ENCODE data around the gene DCLK1.

DCLK1 gene

GRCh38 chr13:35930665-35931631, 200.2 kb downstream of the DCLK1 start:
- DNase-seq, result no peak

- DNase-seq, result no peak
Observed at GRCh38 chr13:35927567-35928021, 203.6 kb downstream of the DCLK1 start.

GRCh38 chr13:35926859-35927530, 204.2 kb downstream of the DCLK1 start:
- DNase-seq, result no peak

GRCh38 chr13:35925669-35926068, 205.5 kb downstream of the DCLK1 start:
- no peak for DNase-seq

- no peak for DNase-seq
Observed at GRCh38 chr13:35923347-35923746, 207.8 kb downstream of the DCLK1 start.

GRCh38 chr13:35920816-35921215, 210.4 kb downstream of the DCLK1 start:
- DNase-seq, result no peak

- no peak for DNase-seq
Observed at GRCh38 chr13:35917942-35918645, 213.1 kb downstream of the DCLK1 start.

- DNase-seq, result peak; percentile 86
Observed at GRCh38 chr13:35917252-35917941, 213.8 kb downstream of the DCLK1 start.

- no peak for DNase-seq
Observed at GRCh38 chr13:35916146-35916545, 215.0 kb downstream of the DCLK1 start.

GRCh38 chr13:35914662-35915061, 216.5 kb downstream of the DCLK1 start:
- no peak for DNase-seq

- DNase-seq, result no peak
Observed at GRCh38 chr13:35912841-35913240, 218.3 kb downstream of the DCLK1 start.

- peak; percentile 24 for DNase-seq
Observed at GRCh38 chr13:35909837-35910540, 221.2 kb downstream of the DCLK1 start.

GRCh38 chr13:35909091-35909490, 222.1 kb downstream of the DCLK1 start:
- DNase-seq, result no peak

- DNase-seq, result no peak
Observed at GRCh38 chr13:35908226-35908625, 223.0 kb downstream of the DCLK1 start.

GRCh38 chr13:35906636-35907035, 224.5 kb downstream of the DCLK1 start:
- DNase-seq, result no peak

GRCh38 chr13:35903075-35903474, 228.1 kb downstream of the DCLK1 start:
- no peak for DNase-seq

GRCh38 chr13:35898041-35898440, 233.1 kb downstream of the DCLK1 start:
- no peak for DNase-seq

GRCh38 chr13:35894636-35895035, 236.5 kb downstream of the DCLK1 start:
- DNase-seq, result no peak

- no peak for DNase-seq
Observed at GRCh38 chr13:35892837-35893814, 238.1 kb downstream of the DCLK1 start.

- DNase-seq, result no peak
Observed at GRCh38 chr13:35891507-35892441, 239.4 kb downstream of the DCLK1 start.
